ENCODE measurements around the gene RIN3.

The RIN3 gene

DNA sequence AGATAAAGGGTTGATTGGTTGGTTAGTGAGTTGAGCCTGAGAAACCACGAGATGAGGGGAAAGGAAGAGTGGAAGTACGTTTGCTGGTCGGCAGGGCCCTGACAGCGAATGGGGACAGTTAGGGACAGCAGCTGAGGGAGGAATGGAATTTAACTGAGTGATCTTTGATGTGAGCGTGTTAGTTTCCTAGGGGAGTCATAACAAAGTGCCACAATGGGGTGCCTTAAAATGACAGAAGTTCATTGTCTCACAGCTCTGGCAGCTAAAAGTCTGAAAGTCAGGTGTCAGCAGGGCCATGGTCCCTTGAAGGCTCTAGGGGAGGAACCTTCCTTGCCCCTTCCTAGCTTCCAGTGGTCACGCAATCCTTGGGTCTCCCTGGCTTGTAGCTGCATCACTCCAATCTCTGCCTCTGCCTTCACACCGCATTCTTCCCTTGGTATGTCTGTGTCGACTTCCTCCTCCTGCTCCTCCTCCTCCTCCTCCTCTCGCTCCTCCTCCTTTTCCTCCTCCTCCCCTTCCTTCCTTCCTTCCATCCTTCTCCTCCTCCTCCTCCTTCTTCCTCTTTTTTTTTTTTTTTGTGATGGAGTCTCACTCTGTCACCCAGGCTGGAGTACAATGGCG lies 26.0 kb upstream of the RIN3 start:
- no peak for DNase-seq (ENCODE audit: low read depth, low spot score)

GRCh38 chr14:92489394-92490238 lies 24.0 kb upstream of the RIN3 start:
- peak; percentile 66 for DNase-seq (ENCODE audit: low read depth, low spot score)

- DNase-seq (ENCODE audit: low read depth, low spot score): no peak
Measured at GRCh38 chr14:92490239-92490959, 23.2 kb upstream of the RIN3 start.

GRCh38 chr14:92491782-92492181 lies 21.8 kb upstream of the RIN3 start:
- no peak for DNase-seq (ENCODE audit: low read depth, low spot score)

DNA sequence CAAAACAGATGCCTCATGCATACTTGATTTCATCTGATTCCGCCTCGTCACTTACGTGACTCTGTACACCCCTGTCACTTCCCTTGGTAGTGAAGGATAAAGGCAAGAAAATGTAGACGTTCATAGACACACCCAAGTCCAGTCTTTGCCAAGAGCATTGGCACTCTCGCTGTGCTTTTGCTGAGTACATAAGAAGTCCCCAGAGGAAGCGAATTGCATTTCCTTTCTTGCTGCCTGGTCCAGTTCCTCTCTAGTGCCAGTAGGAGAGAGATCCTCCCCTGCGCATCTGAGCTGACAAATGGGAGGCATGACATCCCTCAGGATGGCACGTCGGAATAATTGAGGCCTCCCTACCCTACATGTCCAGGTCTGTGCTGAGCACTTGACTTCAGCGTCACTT lies 21.3 kb upstream of the RIN3 start:
- no peak for DNase-seq (ENCODE audit: low read depth, low spot score)

DNA sequence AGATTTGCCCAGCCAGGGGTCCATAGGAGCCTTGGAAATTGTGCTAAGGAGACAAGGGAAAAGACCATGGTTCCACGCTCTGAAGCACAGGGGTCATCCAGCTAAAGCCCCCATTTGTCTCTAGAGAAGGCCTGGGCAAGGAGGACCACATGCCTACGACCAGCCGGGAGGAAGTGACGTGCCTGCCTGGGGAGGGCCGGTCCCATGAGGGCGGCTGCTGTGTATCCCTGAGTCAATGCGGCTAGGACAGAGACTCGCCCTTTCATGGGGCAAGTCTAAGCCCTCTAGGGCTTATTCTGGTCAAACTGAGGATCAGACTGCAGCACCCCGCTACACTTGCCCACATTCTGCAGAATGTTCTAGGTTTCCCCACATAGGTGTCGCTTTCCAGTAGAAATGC lies 20.6 kb upstream of the RIN3 start:
- DNase-seq (ENCODE audit: low read depth, low spot score): no peak

DNA sequence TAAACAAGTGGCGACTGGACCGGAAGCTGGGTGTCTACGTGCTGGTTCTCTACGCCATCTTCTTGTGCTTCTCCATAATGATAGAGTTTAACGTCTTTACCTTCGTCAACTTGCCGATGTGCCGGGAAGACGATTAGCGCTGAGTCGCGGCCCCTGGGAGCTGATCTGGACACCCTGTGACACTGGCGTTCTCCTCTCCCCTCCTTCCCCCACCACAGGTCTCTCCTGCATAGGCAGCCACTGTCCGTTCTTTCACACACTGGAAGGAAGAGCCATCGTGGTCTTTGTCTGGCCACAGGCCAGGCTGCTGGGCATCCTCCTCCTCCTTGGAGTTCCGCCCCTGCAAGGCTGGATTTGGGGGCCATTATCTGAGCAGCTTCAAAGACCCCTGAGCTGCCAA lies 20.1 kb upstream of the RIN3 start:
- DNase-seq (ENCODE audit: low read depth, low spot score): no peak

GRCh38 chr14:92494512-92494911 lies 19.1 kb upstream of the RIN3 start:
- DNase-seq (ENCODE audit: low read depth, low spot score): no peak

DNA sequence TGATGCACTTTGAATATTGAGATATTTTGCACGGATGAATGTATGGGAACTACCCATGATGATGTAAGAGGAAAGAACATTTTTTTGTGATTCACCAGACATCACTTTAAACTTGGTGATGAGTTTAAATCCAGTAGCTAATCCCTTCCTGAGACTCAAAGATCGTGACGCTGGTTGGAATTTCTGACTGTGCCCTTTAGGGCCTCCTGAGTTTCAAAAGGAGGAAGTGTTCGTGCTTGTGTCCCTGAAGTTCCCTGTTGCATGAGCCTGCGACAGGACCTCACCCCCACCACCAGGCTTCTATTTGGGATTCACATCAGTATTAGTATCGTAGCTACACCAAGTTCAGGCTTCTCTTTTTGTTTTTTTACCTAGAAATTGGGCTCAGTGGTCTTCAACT lies 18.6 kb upstream of the RIN3 start:
- peak; percentile 28 for DNase-seq (ENCODE audit: low read depth, low spot score)

DNA sequence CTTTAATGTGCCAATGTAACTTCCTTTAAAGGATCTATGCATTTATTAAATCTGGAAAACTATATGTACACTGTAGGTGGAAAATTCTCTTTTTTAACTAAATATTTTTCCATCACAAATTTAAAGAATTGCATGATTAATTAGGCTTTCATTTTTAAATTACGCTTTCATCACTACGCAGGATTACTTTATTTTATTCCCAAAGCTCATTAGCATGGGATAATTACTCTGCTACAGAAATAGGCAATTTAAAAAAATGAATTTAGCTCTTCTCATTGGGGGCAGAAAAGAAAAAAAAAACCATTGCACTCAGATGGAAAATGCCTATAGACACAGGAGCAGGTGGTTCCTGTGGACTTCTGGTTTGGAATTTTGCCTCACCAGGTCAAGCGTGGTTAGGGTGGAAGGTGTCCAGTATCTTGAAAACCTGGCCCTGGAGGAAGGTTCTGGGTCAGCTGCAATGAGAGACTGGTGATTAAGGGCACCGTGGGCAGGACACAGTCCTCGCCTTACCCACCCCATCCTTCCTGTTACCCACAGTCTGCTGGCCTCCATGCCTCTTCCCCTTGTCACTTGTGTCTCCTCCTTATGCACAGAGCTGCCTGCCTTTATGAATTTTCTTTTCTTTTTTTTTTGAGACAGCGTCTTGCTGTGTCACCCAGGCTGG lies 17.3 kb upstream of the RIN3 start:
- no peak for DNase-seq (ENCODE audit: low read depth, low spot score)

GRCh38 chr14:92497391-92497790 lies 16.2 kb upstream of the RIN3 start:
- DNase-seq (ENCODE audit: low read depth, low spot score): no peak

DNA sequence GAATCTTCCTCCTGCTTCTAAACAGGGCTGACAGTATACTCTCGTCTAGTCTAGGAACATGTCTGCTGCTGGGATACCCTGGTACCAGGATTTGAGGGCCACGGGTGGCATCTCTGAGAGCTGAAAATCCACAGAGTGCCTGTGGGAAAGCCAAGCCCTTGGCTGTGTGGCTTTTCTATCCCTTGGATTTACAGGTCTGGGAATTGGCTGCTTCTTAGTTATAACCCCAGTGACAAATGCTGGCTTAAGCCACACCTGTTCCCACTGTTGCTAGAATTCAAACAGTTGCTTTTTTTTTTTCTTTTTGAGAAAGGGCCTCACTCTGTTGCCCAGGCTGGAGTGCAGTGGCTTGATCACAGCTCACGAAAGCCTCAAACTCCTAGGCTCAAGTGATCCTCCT lies 14.3 kb upstream of the RIN3 start:
- DNase-seq (ENCODE audit: low read depth, low spot score): no peak

DNA sequence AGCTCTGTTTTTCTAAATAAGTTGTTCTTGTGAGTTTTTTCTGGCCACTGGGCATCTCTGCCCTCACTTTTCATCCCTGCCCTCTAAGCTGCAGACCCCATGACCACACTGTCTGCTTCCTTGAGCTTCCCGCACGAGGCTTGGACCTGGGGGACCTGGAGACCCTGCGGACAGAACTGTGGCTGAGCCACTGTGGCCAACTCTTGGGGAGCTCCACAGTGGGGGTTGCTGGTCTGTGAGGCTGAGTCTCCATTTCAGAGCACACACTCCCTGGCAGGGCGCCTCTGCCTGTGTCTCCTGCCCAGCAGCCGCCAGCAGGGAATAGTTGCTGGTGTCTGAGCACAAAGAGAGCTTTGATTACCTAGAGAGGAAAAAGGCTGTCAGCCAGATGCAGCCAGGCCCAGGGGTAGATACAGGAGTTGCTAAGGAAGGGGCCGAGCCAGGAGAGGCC lies 13.1 kb upstream of the RIN3 start:
- DNase-seq (ENCODE audit: low read depth, low spot score): peak; percentile 72

DNA sequence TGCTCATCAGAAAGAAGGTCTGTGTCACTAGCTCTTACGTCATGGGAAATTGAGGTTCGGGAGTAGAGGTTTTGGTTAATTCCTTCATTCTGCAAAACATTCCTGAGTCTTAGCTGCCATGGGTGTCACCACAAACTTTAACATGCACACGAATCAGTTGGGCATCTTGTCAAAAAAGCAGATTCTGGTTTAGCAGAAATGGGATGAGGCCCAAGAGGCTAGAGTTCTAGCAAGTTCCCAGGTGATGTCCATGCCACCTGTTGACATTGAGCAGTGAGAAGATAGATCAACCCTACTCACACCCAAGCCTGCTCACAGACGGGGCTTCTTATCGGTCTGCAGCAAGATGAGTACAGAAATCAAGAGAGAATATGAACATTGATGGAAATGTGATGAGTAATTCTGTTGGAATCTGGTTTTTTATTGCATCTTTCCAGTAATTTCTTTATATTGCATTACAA lies 11.7 kb upstream of the RIN3 start:
- no peak for DNase-seq (ENCODE audit: low read depth, low spot score)

GRCh38 chr14:92502541-92503286 lies 10.9 kb upstream of the RIN3 start:
- peak; percentile 26 for DNase-seq (ENCODE audit: low read depth, low spot score)

DNA sequence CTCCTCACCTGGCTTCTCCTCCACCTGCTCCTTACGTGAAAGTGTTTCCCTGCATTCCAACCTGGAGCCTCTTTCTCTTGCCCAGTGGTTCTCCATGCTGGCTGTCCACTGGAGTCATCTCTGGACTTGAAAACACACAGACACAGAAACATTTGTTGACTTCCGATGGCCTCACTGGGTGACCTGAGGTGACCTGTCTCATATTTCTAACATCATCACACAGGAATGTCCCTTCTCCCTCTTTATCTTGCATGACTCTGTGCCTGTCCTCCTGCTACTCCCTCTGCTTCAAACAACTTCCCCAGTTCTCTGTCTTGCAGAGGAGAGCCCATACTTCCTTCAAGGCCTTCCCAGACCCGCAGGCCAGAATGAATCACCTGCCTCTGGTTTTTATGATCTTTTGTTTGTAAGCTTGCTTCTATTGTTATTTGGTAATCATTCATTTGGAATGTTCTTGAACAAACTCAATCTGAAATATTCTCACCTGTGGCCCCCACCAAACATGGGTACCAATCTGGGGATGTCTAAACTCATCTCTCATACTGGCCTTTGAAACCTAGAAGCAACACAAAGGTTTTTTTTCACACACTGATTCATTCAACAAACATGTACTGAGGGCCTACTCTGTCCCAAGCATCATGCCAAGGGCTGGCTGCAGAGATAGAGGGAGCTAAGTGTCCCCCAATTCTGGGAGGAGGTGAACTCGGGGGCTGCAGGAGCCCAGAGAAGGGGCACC lies 9.7 kb upstream of the RIN3 start:
- peak; percentile 61 for DNase-seq (ENCODE audit: low read depth, low spot score)

GRCh38 chr14:92505826-92506225 lies 7.8 kb upstream of the RIN3 start:
- DNase-seq (ENCODE audit: low read depth, low spot score): no peak

DNA sequence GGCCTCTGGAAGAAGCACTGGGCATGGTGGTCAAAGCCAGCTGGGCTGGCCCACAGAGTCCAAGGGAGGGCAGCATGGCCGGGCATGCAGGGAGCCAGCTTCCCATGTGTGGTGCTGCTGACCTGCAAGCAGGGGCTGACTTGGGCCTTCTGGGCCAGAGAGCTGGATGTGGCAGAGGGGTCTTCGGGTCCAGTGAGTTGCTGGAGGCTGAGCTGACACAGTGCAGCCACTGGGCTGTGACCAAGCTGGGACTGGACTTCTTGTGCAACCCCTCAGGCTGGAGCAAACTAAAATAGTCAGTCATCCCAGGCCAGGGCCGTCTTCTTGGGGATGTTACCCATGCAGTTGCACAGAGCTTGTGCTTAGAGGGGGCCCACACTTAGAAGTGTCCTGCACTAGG lies 7.3 kb upstream of the RIN3 start:
- DNase-seq (ENCODE audit: low read depth, low spot score): no peak

DNA sequence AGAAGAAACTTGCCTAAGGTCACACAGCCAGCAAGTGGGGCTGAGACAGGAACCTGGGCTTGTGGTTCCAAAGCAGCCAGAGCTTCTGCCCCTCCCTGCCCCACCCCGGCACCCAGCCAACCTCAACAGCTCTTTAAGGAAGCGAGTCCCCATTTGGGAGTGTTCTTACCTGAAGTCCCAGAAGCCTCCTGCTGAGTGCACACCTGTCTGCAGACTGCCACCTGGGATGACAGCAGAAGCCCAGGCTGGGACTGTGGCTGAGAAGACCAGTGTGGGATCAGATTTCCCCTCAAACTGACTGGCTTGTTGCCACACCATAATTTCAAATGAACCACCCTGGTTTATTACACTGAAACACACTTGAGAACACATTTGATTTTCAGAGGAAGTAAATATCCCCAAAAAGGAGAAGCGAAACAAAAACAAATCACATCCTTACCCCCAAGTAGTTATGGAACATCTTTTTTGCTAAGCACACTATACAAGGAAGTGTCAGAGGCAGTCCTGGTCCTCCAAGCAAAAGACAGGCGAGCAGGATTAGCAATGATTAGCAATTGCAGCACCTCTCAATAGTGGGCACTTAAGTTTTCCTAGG lies 6.3 kb upstream of the RIN3 start:
- DNase-seq (ENCODE audit: low read depth, low spot score): no peak

DNA sequence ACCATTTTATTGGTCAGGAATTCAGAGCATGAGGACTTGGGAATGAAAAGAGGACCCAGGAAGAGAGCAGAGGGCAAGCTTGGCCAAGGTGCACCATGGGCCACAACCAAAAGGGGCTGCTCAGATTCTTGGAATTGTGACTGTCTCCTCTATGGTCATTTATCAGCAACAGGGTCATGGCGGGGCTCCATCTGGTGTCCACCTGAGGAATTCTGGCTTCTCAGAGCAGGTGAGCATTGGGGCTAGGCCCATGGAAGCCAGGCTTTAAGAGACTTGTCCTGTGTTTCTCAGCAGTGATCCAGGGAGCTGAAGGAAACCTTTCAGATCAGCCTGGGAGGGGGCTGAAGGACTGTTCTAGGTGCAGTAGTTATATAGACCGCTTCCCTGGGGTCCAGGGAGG lies 2.6 kb upstream of the RIN3 start:
- DNase-seq (ENCODE audit: low read depth, low spot score): peak; percentile 68

Data from ELF-1 (cell line).